GM19452 (cell line): ENCODE data around the gene STRN3.
"Not testable (repeated sequence)": the region's sequence is repeated elsewhere in the genome, so short reads cannot be mapped to it uniquely, and the experiment has no call there.

Experiments
- ATAC-seq: cut with Tn5 transposase; IDR thresholded peaks from one replicate; pipeline ENCODE4 v1.9.1; 2021; ENCODE audit not compliant: unreplicated experiment

The STRN3 gene

DNA sequence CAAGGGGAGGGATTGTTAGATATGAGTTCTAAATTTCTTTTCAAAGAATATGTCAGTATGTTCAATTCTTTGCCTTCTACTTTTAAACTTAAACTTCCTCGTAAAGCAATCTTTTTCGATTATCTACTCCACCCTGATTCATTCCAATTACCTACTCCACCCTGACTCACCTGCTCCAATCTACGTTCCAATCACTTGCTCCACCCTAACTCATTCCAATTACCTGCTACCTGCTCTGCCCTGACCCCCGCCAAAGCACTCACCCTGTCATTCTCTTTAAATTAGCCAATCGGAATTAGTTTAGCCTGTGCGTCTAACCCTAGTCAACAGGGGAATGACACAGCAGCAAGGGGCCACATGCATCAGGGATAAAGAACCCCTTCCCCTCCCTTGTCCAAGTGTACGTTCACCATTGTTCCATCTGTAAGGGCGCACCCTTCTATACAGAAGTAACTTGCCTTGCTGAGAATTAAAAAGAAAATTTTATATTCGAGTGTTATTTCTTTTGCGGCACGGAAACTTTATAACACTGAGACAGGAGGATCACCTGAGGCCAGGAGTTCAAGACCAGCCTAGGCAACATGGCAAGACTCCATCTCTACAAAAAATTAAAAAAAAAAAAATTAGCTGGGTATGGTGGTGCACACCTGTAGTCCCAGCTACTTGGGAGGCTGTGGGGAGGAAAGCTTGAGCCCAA is 54.0 kb downstream of the STRN3 start:
- ATAC-seq: not testable (repeated sequence)

DNA sequence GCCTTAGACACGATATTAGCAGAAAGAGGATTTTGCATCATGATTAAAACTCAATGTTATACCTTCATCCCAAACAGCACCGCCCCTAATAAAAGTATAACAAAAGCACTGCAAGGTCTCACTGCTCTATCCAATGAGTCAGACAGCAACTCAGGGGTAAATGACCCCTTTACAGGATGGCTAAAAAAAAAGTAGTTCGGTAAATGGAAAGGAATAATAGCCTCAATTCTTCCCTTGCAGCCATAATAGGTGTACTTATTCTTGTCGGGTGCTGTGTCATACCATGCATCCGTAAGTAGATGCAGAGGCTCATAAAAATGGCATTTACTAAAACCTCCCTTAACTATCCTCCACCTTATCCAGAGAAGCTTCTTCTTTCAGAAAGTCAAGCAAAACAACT is 54.6 kb downstream of the STRN3 start:
- ATAC-seq: no peak

DNA sequence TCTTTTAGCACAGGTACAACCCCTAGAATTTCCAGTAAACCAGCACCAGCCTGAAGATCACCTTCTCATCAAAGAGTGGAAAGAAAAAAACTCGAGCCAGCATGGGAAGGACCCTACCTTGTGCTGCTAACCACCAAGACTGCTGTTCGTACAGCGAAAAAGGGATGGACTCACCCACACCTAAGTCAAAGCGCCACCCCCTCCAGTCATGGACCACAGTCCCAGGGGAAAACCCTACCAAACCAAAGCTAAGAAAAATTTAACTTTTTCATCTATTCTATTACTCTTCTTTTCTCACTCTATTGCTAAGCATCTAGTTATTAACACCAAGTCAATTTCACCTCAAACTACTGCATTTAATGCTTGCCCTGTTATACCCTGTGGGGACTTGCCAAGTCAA is 56.4 kb downstream of the STRN3 start:
- ATAC-seq: peak; percentile 76

DNA sequence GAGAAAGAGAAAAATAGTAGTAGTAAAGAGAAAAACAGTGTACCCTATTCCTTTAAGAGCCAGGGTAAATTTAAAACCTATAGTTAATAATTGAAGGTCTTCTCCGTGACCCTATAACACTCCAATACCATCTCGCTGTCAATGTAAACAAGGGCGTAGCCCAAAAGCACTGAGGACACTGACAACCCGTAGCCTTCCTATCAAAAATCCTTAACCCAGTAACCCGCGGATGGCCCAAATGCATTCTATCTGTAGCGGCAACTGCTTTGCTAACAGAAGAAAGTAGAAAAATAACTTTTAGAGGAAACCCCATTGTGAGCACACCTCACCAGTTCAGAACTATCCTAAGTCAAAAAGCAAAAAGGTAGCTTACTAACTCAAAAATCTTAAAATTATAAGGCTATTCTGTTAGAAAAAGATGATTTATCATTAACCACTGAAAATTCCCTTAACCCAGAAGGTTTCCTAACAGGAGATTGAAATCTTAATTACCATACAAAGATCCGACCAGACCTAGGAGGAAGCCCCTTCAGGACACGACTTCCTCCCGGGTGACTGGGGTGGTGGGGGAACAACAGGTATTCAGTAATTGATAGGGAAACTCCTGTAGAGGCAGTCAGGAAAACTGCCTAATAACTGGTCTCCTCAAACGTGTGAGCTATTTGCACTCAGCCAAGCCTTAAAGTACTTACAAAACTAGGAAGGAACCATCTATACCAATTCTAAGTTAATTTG is 58.6 kb downstream of the STRN3 start:
- ATAC-seq: not testable (repeated sequence)

DNA sequence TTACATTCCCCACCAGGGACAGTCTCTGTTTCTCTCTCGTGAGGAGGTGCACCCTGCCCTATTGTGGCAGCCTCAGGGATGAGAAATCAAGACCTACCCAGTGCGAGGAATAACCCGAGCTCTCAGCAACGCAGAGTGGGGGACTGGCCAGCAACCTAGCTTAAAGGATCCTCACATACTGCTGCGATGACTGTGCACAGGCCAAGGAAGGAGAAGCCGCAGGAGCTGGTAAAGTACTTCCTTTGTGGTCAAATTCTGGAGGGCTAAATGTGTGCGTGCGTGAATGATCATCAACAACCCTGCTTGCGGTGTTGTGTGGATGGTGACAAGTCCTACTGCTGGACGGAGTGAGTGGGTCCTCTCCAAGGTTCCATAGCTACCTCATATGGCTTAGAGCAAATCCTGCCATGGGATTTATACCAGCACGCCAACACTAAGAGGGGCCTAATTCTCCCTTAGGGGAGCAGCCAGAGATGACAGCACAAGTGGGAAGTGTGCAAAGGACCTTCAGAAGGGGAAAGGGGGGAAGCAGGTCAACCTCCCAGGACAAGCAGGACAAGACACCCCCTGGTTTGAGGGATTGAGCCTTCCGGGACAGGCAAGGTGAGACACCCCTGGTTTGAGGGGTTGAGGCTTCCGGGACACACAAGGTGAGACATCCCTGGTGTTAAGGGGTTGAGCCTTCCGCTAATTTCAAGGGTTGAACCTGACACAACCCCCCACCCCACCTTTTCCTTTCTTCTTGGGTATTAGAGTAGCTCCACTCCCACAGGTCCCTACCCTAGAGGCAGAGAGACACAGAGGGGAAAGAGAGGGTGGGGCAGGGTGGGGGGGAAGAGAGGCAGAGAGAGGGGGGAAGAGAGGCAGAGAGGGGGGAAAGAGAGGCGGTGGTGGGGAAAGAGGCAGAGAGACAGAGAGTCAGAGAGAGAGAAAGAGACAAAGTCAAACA is 59.5 kb downstream of the STRN3 start:
- no peak for ATAC-seq

DNA sequence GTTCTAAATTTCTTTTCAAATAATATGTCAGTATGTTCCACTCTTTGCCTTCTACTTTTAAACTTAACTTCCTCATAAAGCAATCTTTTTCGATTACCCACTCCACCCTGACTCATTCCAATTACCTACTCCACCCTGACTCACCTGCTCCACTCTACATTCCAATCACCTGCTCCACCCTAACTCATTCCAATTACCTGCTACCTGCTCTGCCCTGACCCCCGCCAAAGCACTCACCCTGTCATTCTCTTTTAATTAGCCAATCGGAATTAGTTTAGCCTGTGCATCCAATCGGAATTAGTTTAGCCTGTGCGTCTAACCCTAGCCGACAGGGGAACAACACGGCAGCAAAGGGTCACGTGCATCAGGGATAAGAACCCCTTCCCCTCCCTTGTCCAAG is 60.3 kb downstream of the STRN3 start:
- ATAC-seq: not testable (repeated sequence)

DNA sequence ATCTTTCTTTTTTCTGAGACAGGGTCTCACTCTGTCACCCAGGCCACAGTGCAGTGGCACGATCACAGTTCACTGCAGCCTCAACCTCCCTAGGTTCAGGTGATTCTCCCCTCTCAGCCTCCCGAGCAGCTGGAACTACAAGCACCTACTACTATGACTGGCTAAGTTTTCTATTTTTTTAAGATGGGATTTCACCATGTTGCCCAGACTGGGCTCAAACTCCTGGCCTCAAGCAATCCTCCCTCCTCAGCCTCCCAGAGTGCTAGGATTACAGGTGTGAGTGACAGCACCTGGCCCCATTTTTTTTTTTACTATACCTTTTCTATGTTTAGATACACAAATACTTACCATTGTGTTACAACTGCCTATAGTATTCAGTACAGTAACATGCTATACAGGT is 63.6 kb downstream of the STRN3 start:
- not testable (repeated sequence) for ATAC-seq

DNA sequence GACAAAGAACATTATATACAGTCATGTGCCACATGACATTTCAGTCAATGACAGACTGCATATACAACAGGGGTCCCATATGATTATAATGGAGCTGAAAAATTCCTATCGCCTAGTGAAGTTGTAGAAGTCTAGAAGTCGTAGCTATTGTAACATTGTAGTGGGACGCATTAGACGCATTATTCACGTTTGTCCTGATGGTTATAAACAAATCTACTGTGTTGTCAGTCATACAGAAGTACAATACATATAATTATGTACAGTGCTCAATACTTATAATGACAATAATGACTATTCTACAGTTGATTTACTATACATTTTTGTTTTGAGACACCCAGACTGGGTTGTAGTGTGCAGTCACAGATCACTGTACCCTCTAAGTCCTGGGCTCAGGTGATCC is 64.8 kb downstream of the STRN3 start:
- no peak for ATAC-seq

DNA sequence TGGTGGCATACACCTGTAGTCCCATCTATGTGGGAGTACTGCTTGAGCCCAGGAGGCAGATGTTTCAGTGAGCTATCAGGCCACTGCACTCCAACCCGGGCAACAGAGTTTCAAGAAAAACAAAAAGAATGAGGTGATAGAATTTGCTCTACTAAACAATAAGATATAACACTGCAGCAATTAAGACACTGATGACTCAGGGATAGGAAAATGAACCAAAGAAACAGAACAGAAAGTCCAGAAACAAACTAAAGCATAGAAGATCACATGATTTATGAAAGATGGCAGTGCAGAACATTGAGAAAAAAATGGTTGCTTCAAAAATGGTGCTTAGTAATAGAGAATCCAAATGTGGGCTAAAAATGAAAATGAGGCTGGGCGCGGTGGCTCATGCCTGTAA is 66.0 kb downstream of the STRN3 start:
- ATAC-seq: no peak

DNA sequence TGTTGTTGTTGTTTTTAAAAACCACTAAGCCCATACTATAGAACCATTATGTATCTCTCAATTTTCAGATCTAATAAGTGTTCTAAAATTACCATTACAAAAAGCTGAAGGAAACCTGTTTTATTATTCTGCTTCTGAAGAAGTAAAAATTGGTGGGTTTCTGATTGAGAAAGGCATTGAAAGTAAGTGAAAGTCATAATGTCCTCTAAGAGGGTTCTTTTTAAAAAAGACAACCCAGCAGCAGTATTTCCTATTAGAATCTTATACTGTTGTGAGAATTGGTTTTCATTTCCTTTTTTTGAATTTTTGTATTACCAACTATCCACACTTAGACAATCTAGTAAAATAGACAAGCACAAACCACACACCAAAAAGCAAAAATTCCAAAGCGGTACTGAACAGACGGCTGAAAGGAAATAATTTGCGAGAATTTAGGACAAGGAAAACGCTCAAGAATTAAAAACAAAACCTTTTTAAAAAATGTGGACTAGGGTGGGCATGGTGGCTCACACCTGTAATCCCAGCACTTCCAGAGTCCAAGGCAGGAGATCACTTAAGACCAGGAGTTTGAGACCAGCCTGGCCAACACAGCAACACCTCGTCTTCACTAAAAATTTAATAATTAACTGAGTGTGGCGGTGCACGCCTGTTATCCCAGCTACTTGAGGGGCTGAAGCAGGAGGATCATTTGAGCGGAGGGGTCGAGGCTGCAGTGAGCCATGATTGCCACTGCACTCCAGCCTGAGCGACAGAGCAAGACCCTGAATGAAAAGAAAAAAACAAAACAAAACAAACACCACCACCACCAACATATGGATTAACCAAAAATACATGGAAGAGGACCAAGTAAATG is 67.4 kb downstream of the STRN3 start:
- no peak for ATAC-seq

DNA sequence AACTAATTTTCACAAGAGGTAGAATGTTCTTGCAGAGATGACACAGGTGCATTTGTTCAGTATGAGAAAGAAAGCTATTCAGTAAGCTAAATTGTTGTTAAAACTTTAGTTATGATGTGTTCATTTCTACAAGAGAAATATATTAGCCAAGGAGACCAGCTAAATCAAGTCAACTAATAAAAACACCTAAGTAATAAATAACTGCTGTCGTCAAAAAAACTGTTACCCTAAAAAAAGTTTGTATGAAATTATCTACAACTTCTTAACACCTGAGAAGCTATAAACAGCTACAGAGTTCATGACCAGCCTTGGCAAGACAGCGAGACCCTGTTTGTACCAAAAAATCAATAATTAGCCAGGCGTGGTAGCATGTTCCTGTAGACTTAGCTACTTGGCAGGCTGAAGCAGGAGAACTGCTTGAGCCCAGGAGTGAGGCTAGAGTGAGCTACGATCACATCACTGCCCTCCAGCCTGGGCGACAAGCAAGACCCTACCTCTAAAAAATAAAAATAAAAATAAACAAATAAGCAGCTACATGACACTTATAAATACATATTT is 68.3 kb downstream of the STRN3 start:
- ATAC-seq: no peak

DNA sequence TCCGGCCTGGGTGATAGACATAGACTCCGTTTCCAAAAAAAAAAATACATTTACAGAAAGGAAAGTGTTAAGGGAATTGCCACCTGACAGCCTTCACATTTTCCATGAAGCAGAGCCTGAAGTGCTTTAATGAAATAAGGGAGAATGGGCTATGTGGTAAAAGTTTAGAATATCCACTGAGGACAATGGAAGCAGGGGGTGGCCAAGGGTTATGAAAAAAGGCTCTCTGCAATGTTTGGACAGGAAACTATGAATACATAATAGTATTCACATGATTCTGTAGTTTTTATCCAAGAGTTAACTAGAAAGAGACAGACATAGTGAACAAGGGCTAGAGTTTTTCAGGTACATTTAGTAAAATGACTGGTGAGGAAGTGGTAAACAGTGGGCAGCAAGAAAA is 76.5 kb downstream of the STRN3 start:
- ATAC-seq: no peak

DNA sequence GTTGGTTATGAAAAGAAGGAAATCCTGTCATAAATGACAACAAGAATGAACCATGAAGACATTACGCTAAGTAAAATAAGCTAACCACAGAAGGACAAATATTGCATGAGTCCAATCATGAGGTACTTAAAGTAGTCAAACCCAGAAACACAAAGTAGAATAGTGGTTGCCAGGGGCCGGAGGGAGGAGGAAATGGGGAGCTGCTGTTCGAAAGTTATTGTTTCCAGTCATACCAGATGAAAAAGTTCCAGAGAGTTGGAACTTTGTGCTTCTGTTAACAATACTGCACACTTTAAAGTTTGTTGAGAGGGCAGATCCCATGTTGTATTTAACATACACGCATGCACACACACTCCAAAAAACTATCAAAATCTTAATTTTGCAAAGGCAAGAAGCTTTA is 82.5 kb downstream of the STRN3 start:
- no peak for ATAC-seq

DNA sequence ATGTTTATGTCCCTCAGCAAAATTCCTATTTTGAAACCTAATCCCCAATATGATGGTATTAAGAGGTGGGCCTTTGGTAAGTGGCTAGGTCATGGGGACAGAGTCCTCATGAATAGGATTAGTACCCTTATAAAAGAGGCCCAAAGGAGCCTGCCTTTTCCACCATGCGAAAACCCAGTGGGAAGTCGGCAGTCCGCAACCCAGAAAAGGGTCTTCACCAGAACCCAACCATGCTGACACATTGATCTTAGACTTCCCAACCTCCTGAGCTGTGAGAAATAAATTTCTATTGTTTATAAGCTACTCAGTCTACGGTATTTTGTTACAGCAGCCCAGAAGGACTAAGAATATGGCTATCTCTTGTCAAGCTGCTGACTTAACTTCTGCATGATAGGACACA is 85.3 kb downstream of the STRN3 start:
- ATAC-seq: no peak

DNA sequence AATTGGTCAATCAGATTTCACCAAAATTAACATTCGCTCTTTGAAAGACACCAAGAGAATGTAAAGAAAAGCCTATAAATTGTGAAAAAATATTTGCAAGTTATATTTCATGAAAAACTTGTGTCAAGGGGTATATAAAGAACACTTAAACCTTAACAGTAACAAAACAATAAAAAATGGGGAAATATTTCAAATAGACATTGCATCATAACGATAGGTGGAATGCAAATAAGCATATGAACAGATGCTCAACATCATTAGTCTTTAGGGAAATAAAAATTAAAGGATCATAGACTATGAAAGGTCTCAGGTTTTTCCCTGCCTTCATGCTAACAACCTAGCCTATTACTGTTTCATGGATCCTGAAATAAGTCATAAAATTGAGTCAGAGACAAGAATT is 87.6 kb downstream of the STRN3 start:
- ATAC-seq: no peak

DNA sequence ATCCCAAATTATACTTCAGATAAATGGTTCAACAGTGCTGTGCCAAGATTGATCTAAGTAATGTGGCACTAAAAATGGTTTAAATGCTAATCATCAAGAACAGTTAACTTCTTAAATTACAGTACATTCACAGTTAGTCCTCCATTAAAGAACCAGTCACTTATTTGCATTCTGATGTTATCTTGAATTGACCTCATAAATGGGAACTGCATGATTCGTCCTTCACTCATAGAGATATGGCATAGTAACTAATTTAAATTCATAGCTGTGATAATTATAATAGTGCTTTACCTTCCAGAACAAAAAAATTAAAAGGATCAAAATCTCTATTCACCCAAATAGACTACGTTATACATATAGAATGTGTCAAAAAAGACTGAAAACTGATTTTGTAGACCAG is 90.7 kb downstream of the STRN3 start:
- no peak for ATAC-seq

DNA sequence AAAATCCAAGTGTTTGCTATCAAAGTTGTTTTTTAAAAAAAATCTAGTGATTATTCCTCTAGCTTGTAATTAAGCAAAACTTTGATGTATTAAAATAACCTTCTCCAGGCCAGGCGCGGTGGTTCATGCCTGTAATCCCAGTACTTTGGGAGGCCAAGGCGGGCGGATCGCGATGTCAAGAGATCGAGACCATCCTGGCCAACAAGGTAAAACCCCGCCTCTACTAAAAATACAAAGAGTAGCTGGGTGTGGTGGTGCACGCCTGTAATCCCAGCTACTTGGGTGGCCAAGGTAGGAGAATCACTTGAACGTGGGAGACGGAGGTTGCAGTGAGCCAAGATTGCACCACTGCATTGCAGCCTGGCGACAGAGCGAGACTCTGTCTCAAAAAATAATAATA is 92.2 kb downstream of the STRN3 start:
- ATAC-seq: not testable (repeated sequence)

DNA sequence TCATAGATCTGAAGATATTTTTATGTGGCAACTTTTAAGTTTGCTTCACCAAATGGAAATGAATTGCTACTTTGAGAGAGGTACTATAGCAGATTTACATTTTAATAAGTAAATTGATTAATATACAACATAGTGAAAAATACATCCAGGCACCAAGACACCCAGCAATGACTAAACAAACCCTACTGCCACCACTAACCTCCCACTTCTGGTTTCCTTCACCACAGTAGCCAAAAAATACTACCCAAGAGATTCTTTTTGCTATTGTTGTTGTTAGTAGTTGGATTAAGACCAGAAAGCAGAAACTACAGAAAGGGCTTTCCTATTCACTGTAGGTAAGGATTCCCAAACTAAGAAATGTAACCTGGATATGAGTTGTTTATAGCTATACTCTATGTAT is 97.7 kb downstream of the STRN3 start:
- no peak for ATAC-seq

DNA sequence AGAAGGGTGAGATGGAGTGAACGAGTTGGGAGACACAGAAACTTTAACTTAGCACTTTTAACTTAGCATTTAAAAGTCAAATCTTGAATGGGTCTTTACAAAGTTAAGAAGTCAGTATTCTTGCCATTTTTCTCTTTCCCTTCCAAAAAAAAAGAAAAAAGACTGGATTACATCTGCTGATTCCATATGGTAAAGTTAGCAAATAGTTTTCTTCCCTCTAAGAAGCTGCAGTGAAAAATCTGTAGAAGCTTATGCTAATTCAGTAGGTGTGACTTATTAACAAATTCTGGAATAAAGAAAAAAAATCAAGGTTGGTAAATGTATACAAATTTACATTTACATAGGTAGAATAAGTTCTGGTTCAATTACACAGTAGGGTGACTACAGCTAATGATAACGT is 100.9 kb downstream of the STRN3 start:
- ATAC-seq: no peak

DNA sequence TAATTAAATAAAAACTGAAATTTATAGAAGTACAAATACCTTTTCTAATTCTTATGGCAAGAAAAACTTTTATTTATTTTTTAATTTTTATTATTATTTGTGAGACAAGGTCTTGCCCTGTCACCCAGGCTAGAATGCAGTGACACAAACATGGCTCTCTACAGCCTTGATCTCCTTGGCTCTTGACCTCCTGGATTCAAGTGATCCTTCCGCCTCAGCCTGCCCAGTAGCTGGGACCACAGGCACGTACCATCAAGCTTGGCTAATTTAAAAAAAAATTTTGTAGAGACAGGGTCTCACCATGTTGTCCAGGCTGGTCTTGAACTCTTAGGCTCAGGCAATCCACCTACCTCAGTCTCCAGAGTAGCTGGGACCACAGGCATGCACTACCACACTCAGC is 104.4 kb downstream of the STRN3 start:
- ATAC-seq: no peak
